ENCODE measurements around the gene CD200R1L.

GRCh38 chr3:112786881-112787579, 59.6 kb downstream of the CD200R1L start:
- TF ChIP-seq CTCF (conservative IDR thresholded peaks at IDR 0.05; ENCODE audit: low read depth, low read length) (no peak), RFX5 (IDR thresholded peaks at IDR 0.05; ENCODE audit: low read depth, low read length) (no peak), POLR2A (IDR thresholded peaks at IDR 0.05; ENCODE audit: low read depth, low read length) (no peak), MXI1 (IDR thresholded peaks at IDR 0.05; ENCODE audit: borderline replicate concordance, low read depth, low read length) (no peak), CEBPB (IDR thresholded peaks at IDR 0.05; ENCODE audit: low read depth, low read length) (no peak), CHD1 (IDR thresholded peaks at IDR 0.05; ENCODE audit: low read depth, low read length) (no peak), BHLHE40 (IDR thresholded peaks at IDR 0.05; ENCODE audit: low read depth, low read length) (no peak), RCOR1 (IDR thresholded peaks at IDR 0.05; ENCODE audit: insufficient replicate concordance, low read length) (no peak), FOS (IDR thresholded peaks at IDR 0.05; ENCODE audit: low read depth, low read length) (no peak), USF2 (IDR thresholded peaks at IDR 0.05; ENCODE audit: low read depth, low read length) (no peak), MAZ (IDR thresholded peaks at IDR 0.05; ENCODE audit: borderline replicate concordance, low read depth, low read length) (no peak)
